Neural cell (in vitro differentiated cells): Measurements from ENCODE around the gene HORMAD2. TPM values are rescaled to one million over a fixed set of nuclear protein-coding genes. Genes with fewer than 3 reads are reported as not detected.

Experiments
- H2AFZ ChIP-seq: fragments of 200-600, 300-800 bp; sonication (generic), shearing (Covaris generic); 2 replicates; pipeline ENCODE4 v1.6.0; 2014; ENCODE audit warnings: low read depth, mild to moderate bottlenecking, antibody characterized with exemption, low read length, moderate library complexity
- H3F3A ChIP-seq: fragments of 200-600 bp; shearing (Covaris generic); 2 replicates; pipeline ENCODE4 v1.6.1; 2016; ENCODE audit warnings: mild to moderate bottlenecking, moderate library complexity, mixed read lengths, antibody characterized with exemption, low read length; ENCODE audit not compliant: insufficient read depth, poor library complexity, severe bottlenecking
- H3K27ac ChIP-seq: fragments of 200-600, 300-800 bp; sonication (generic), shearing (Covaris generic); 2 replicates; pipeline ENCODE4 v1.5.1; 2014; ENCODE audit warnings: mild to moderate bottlenecking, low read length, moderate library complexity
- H3K27me3 ChIP-seq: fragments of 300-800, 200-600 bp; sonication (generic), shearing (Covaris generic); 2 replicates; pipeline ENCODE4 v1.6.0; 2014; ENCODE audit warnings: mild to moderate bottlenecking, low read depth, low read length, moderate library complexity; ENCODE audit not compliant: insufficient read depth
- H3K36me3 ChIP-seq: fragments of 300-800, 200-600 bp; sonication (generic), shearing (Covaris generic); 2 replicates; pipeline ENCODE4 v1.5.1; 2014; ENCODE audit warnings: mild to moderate bottlenecking, antibody characterized with exemption, low read length, moderate library complexity; ENCODE audit not compliant: insufficient read depth
- H3K4me2 ChIP-seq: fragments of 300-800, 200-600 bp; sonication (generic), shearing (Covaris generic); 2 replicates; pipeline ENCODE4 v1.6.0; 2014; ENCODE audit warnings: mild to moderate bottlenecking, low read length
- H3K4me3 ChIP-seq: fragments of 300-800, 200-600 bp; sonication (generic), shearing (Covaris generic); 2 replicates; pipeline ENCODE4 v1.5.1; 2014; ENCODE audit warnings: mild to moderate bottlenecking, low read length, moderate library complexity
- H3K79me2 ChIP-seq: fragments of 200-600 bp; shearing (Covaris generic); replicated peaks from 2 replicates; pipeline ENCODE4 v1.6.0; 2014; ENCODE audit warnings: mild to moderate bottlenecking, low read length, moderate library complexity; ENCODE audit not compliant: insufficient read depth
- H3K9ac ChIP-seq: fragments of 300-800, 200-600 bp; sonication (generic), shearing (Covaris generic); 2 replicates; pipeline ENCODE4 v1.6.1; 2016; ENCODE audit warnings: mild to moderate bottlenecking, low read length, mixed read lengths
- H3K9me2 ChIP-seq: fragments of 200-600 bp; shearing (Covaris generic); 2 replicates; pipeline ENCODE4 v1.6.1; 2016; ENCODE audit warnings: mild to moderate bottlenecking, low read length, mixed read lengths; ENCODE audit not compliant: insufficient read depth
- H3K9me3 ChIP-seq: fragments of 200-600, 300-800 bp; sonication (generic), shearing (Covaris generic); 2 replicates; pipeline ENCODE4 v1.6.1; 2016; ENCODE audit warnings: mild to moderate bottlenecking, mixed run types, low read length, moderate library complexity, mixed read lengths
- H4K20me1 ChIP-seq: fragments of 200-600 bp; shearing (Covaris generic); 2 replicates; pipeline ENCODE4 v1.6.1; 2016; ENCODE audit warnings: mild to moderate bottlenecking, mixed run types; ENCODE audit not compliant: insufficient read depth
- EP300 ChIP-seq: fragments of 450-650 bp; conservative IDR thresholded peaks from 2 replicates; pipeline ENCODE4 v1.6.1; 2014; ENCODE audit warnings: antibody characterized with exemption, mild to moderate bottlenecking, moderate library complexity; ENCODE audit not compliant: poor library complexity, severe bottlenecking
- EZH2 ChIP-seq: fragments of 200-600, 300-800 bp; shearing (Covaris generic), sonication (generic); IDR thresholded peaks from 2 replicates; pipeline ENCODE4 v1.6.1; 2014; ENCODE audit warnings: antibody characterized with exemption, low read length, borderline replicate concordance, mild to moderate bottlenecking; ENCODE audit not compliant: insufficient read depth, poor library complexity, severe bottlenecking
- MXI1 ChIP-seq: fragments of 450-650 bp; conservative IDR thresholded peaks from 2 replicates; pipeline ENCODE4 v1.6.1; 2014; ENCODE audit warnings: antibody characterized with exemption, mild to moderate bottlenecking; ENCODE audit not compliant: poor library complexity, severe bottlenecking
- POLR2AphosphoS5 ChIP-seq: IDR thresholded peaks from 2 replicates; pipeline ENCODE4 v1.6.1; 2012
- RAD21 ChIP-seq: fragments of 450-650 bp; conservative IDR thresholded peaks from 2 replicates; pipeline ENCODE4 v1.6.1; 2014; ENCODE audit warnings: antibody characterized with exemption, mild to moderate bottlenecking, moderate library complexity
- SMC3 ChIP-seq: fragments of 450-650 bp; conservative IDR thresholded peaks from 2 replicates; pipeline ENCODE4 v1.6.1; 2014; ENCODE audit warnings: antibody characterized with exemption, mild to moderate bottlenecking, moderate library complexity; ENCODE audit not compliant: poor library complexity
- TAF1 ChIP-seq: IDR thresholded peaks from 2 replicates; pipeline ENCODE4 v1.6.1; 2012; ENCODE audit warnings: low read depth
- polyA plus RNA-seq: library from polyadenylated mRNA; depleted of rRNA; stranded (reverse); fragments of >200 nt; gene quantifications from 2 replicates; pipeline ENCODE4 v1.2.3, GENCODE V29; 2014
- TF ChIP-seq, protein P1 (sequence below): IDR thresholded peaks from 2 replicates; pipeline ENCODE4 v1.6.1; 2012; ENCODE audit warnings: borderline replicate concordance
- TF ChIP-seq, protein P2 (sequence below): fragments of 450-650 bp; IDR thresholded peaks from 2 replicates; pipeline ENCODE4 v1.5.1; 2014; ENCODE audit warnings: antibody characterized with exemption, mild to moderate bottlenecking, moderate library complexity; ENCODE audit not compliant: poor library complexity, severe bottlenecking

HORMAD2 gene
- polyA plus RNA-seq, 1 donor from 2014 or later: 1.2 TPM

DNA sequence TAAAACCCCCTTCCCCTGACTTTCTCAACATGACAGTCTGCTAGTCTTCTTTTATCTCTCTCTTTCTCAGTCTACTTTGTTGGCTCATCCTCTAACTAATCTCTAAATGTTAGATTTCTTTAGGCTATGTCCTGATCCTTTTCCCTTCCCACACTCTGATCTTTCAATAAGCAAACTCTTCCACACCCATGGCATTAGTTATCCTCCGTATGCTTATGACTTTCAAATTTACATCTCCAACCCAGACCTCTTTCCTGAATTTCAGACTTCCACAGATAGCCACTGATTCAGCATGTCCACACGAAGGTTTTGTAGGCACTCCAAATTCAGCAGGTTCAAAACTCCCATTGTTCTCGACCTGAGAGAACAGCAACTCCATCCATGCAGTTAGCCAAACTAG, 90.7 kb downstream of the HORMAD2 start:
- Histone ChIP-seq H4K20me1 (no peaks in the 10 kb centered on the region), H3K4me2 (no peak overlapping the region), H3K27me3 (no peaks in the 10 kb centered on the region), H3F3A (no peaks in the 10 kb centered on the region), H2AFZ (no peak overlapping the region), H3K36me3 (no peaks in the 10 kb centered on the region), H3K9ac (no peak overlapping the region), H3K79me2 (no peaks in the 10 kb centered on the region), H3K4me3 (no peak overlapping the region), H3K9me3 (no peaks in the 10 kb centered on the region), H3K9me2 (no peaks in the 10 kb centered on the region), H3K27ac (no peak overlapping the region)
- no peak for TF ChIP-seq EP300
- TF ChIP-seq MXI1: no peak
- no peak for TF ChIP-seq RAD21
- no peak for TF ChIP-seq POLR2AphosphoS5
- TF ChIP-seq, protein P1, sequence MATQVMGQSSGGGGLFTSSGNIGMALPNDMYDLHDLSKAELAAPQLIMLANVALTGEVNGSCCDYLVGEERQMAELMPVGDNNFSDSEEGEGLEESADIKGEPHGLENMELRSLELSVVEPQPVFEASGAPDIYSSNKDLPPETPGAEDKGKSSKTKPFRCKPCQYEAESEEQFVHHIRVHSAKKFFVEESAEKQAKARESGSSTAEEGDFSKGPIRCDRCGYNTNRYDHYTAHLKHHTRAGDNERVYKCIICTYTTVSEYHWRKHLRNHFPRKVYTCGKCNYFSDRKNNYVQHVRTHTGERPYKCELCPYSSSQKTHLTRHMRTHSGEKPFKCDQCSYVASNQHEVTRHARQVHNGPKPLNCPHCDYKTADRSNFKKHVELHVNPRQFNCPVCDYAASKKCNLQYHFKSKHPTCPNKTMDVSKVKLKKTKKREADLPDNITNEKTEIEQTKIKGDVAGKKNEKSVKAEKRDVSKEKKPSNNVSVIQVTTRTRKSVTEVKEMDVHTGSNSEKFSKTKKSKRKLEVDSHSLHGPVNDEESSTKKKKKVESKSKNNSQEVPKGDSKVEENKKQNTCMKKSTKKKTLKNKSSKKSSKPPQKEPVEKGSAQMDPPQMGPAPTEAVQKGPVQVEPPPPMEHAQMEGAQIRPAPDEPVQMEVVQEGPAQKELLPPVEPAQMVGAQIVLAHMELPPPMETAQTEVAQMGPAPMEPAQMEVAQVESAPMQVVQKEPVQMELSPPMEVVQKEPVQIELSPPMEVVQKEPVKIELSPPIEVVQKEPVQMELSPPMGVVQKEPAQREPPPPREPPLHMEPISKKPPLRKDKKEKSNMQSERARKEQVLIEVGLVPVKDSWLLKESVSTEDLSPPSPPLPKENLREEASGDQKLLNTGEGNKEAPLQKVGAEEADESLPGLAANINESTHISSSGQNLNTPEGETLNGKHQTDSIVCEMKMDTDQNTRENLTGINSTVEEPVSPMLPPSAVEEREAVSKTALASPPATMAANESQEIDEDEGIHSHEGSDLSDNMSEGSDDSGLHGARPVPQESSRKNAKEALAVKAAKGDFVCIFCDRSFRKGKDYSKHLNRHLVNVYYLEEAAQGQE: no peak
- TF ChIP-seq, protein P2, sequence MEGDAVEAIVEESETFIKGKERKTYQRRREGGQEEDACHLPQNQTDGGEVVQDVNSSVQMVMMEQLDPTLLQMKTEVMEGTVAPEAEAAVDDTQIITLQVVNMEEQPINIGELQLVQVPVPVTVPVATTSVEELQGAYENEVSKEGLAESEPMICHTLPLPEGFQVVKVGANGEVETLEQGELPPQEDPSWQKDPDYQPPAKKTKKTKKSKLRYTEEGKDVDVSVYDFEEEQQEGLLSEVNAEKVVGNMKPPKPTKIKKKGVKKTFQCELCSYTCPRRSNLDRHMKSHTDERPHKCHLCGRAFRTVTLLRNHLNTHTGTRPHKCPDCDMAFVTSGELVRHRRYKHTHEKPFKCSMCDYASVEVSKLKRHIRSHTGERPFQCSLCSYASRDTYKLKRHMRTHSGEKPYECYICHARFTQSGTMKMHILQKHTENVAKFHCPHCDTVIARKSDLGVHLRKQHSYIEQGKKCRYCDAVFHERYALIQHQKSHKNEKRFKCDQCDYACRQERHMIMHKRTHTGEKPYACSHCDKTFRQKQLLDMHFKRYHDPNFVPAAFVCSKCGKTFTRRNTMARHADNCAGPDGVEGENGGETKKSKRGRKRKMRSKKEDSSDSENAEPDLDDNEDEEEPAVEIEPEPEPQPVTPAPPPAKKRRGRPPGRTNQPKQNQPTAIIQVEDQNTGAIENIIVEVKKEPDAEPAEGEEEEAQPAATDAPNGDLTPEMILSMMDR: no peak
- TF ChIP-seq SMC3: no peak
- TF ChIP-seq EZH2: no peak
- no peak for TF ChIP-seq TAF1

DNA sequence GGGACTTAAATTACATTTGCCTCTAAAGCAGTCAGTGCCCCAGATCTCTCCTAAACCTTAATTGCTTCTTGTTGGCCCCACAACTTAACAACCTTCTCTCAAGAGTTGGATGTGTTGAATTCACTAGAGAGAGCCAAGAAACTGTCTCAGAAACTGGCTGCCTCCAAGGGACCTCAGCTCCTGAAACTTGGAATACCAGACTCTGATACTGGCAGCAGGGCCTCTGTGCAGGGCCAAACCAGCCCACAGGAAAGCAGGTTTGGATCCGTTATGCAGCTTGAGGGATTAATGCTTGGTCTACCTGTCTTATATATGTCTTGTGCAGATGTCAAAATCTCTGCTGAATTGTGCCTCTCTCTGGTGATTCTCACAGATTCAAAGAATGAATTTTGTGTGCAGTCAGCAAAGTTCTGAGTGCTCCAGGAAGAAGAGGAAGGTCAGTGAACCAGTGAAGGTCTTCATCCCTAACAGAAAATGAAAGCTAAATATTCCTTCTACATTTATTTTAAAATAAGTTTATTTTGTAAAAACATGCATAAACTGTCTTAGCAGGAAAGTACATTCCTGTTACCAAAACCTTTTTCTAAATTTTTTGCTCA, 95.5 kb downstream of the HORMAD2 start:
- Histone ChIP-seq H3K9ac (no peak overlapping the region), H2AFZ (no peak overlapping the region), H3K9me2 (no peaks in the 10 kb centered on the region), H3K27ac (no peak overlapping the region), H3K9me3 (no peaks in the 10 kb centered on the region), H3F3A (no peaks in the 10 kb centered on the region), H3K27me3 (no peaks in the 10 kb centered on the region), H3K36me3 (no peaks in the 10 kb centered on the region), H3K4me2 (no peak overlapping the region), H3K79me2 (no peaks in the 10 kb centered on the region), H4K20me1 (no peaks in the 10 kb centered on the region), H3K4me3 (no peak overlapping the region)
- TF ChIP-seq RAD21 (no peak), EZH2 (no peak), MXI1 (no peak), POLR2AphosphoS5 (no peak), SMC3 (no peak), TAF1 (no peak), EP300 (no peak)
- TF ChIP-seq, protein P1: no peak
- TF ChIP-seq, protein P2: no peak
